Trophoblast cell (in vitro differentiated cells and primary cell): ENCODE data around the gene LRRC40.

Experiments used
- DNase-seq, 2 donors: peaks; one replicate each; pipeline ENCODE4 v3.0.0-alpha.2; 2016
- H2AFZ ChIP-seq: 2 replicates; pipeline ENCODE4 v1.6.1; 2013; ENCODE audit warnings: low read length, moderate library complexity, mild to moderate bottlenecking; ENCODE audit not compliant: insufficient read depth, poor library complexity
- H2AK5ac ChIP-seq: 2 replicates; pipeline ENCODE4 v1.6.1; 2013; ENCODE audit warnings: mild to moderate bottlenecking, low read length
- H2BK120ac ChIP-seq: 2 replicates; pipeline ENCODE4 v1.6.1; 2013; ENCODE audit warnings: low read length, mild to moderate bottlenecking, moderate library complexity; ENCODE audit not compliant: insufficient read depth, poor library complexity
- H2BK12ac ChIP-seq: 2 replicates; pipeline ENCODE4 v1.6.1; 2013; ENCODE audit warnings: mild to moderate bottlenecking, low read length, moderate library complexity
- H2BK5ac ChIP-seq: 2 replicates; pipeline ENCODE4 v1.6.1; 2013; ENCODE audit warnings: low read length, low read depth, moderate library complexity, mild to moderate bottlenecking; ENCODE audit not compliant: poor library complexity
- H3K14ac ChIP-seq: 2 replicates; pipeline ENCODE4 v1.6.1; 2013; ENCODE audit warnings: mild to moderate bottlenecking, low read length
- H3K18ac ChIP-seq: 2 replicates; pipeline ENCODE4 v1.6.1; 2013; ENCODE audit warnings: mild to moderate bottlenecking, low read length
- H3K23ac ChIP-seq: 2 replicates; pipeline ENCODE4 v1.6.1; 2013; ENCODE audit warnings: low read length
- H3K27ac ChIP-seq: 2 replicates; pipeline ENCODE4 v1.5.1; 2013; ENCODE audit warnings: low read depth, mild to moderate bottlenecking, inconsistent platforms, low read length, moderate library complexity
- H3K27me3 ChIP-seq: 2 replicates; pipeline ENCODE4 v1.6.1; 2013; ENCODE audit warnings: inconsistent platforms, mild to moderate bottlenecking, low read length, moderate library complexity; ENCODE audit not compliant: insufficient read depth
- H3K36me3 ChIP-seq, 2 experiments: 1 replicate in 1 of 2; 2 replicates in 1 of 2; pipeline ENCODE4 v1.6.1; 2013; ENCODE audit warnings: low read length in 2 of 2, mild to moderate bottlenecking in 2 of 2, moderate library complexity in 1 of 2; ENCODE audit not compliant: insufficient read depth in 2 of 2, control insufficient read depth in 1 of 2
- H3K4ac ChIP-seq: 2 replicates; pipeline ENCODE4 v1.6.1; 2013; ENCODE audit warnings: low read depth, mild to moderate bottlenecking, low read length, moderate library complexity
- H3K4me1 ChIP-seq, 2 experiments: 1 replicate in 1 of 2; 2 replicates in 1 of 2; pipeline ENCODE4 v1.6.1; 2013; ENCODE audit warnings: low read length in 2 of 2, mild to moderate bottlenecking in 2 of 2, moderate library complexity in 1 of 2; ENCODE audit not compliant: insufficient read depth in 2 of 2, control insufficient read depth in 1 of 2
- H3K4me2 ChIP-seq: 2 replicates; pipeline ENCODE4 v1.6.1; 2013; ENCODE audit warnings: inconsistent platforms, mild to moderate bottlenecking, low read length, moderate library complexity
- H3K4me3 ChIP-seq: 2 replicates; pipeline ENCODE4 v1.5.1; 2013; ENCODE audit warnings: mild to moderate bottlenecking, low read depth, low read length, inconsistent platforms
- H3K79me1 ChIP-seq: one replicate; pipeline ENCODE4 v1.6.1; 2013; ENCODE audit warnings: low read length
- H3K79me2 ChIP-seq: 2 replicates; pipeline ENCODE4 v1.6.1; 2013; ENCODE audit warnings: low read length, mild to moderate bottlenecking; ENCODE audit not compliant: control insufficient read depth, insufficient read depth, poor library complexity
- H3K9ac ChIP-seq: 2 replicates; pipeline ENCODE4 v1.6.1; 2013; ENCODE audit warnings: mild to moderate bottlenecking, low read length
- H3K9me3 ChIP-seq: 2 replicates; pipeline ENCODE4 v1.6.1; 2013; ENCODE audit warnings: low read depth, mild to moderate bottlenecking, control low read depth, inconsistent platforms, low read length; ENCODE audit not compliant: insufficient read depth
- H4K12ac ChIP-seq: 2 replicates; pipeline ENCODE4 v1.6.1; 2013; ENCODE audit warnings: low read depth, mild to moderate bottlenecking, low read length, moderate library complexity
- H4K8ac ChIP-seq: 2 replicates; pipeline ENCODE4 v1.6.1; 2013; ENCODE audit warnings: low read depth, mild to moderate bottlenecking, low read length, moderate library complexity
- H4K91ac ChIP-seq: one replicate; pipeline ENCODE4 v1.6.1; 2013; ENCODE audit warnings: low read depth, mild to moderate bottlenecking, low read length, moderate library complexity
- WGBS: extraction: QIAGEN DNeasy Blood & Tissue Kit; methylation state at CpG from one replicate; pipeline ENCODE4 v1.1.7; 2013; ENCODE audit warnings: missing lambda C conversion rate; ENCODE audit not compliant: insufficient read length, insufficient coverage; ENCODE audit errors: extremely low coverage; 5-methylcytosine and 5-hydroxymethylcytosine counted together

Gene LRRC40

DNA sequence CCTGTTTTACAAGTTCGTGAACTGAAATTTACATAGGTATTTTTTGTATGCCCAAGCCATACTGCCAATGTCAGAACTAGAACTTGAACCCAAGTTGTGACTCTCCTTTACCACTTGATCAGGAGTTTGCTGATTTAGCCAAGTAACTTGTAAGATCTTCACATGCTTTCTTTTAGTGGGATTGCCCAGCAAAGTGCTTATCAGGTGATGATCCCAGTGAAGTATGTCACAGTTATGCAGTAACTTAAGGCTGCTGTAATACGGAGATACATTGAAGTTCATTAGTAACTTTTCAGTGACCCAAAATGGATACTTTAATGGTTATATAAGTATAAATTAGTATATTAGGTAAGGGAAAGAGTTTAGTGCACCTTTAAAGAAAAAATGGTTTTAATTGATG is 19.6 kb upstream of the LRRC40 start:
- H3K36me3 ChIP-seq: peaks cover 0 to 9% of the 10 kb centered on the region in 2 experiments
- peaks cover 9% of the 10 kb centered on the region for H3K79me2 ChIP-seq
- no peaks in the 10 kb centered on the region for H3K27me3 ChIP-seq
- H3K4me3 ChIP-seq: no peak overlapping the region
- no peak overlapping the region for H2AFZ ChIP-seq
- no peak overlapping the region for H3K27ac ChIP-seq
- H3K9me3 ChIP-seq: no peaks in the 10 kb centered on the region
- no peak overlapping the region for H2BK5ac ChIP-seq
- peak in 1 of 2 donors; percentile 44 for DNase-seq
- H3K79me1 ChIP-seq: peaks cover 7% of the 10 kb centered on the region
- no peak overlapping the region for H4K12ac ChIP-seq
- H2BK12ac ChIP-seq: no peak overlapping the region
- H3K4ac ChIP-seq: peak overlapping the region; percentile 86
- no peak overlapping the region for H2AK5ac ChIP-seq
- no peak overlapping the region for H3K9ac ChIP-seq
- no peak overlapping the region for H2BK120ac ChIP-seq
- no peak overlapping the region for H4K91ac ChIP-seq
- H3K18ac ChIP-seq: no peak overlapping the region
- peaks cover 0 to 2% of the 10 kb centered on the region in 2 experiments for H3K4me1 ChIP-seq
- WGBS: no CpG with 5 or more reads among the region's 2 CpGs
- H3K4me2 ChIP-seq: no peak overlapping the region
- no peak overlapping the region for H3K23ac ChIP-seq
- H3K14ac ChIP-seq: no peak overlapping the region
- no peak overlapping the region for H4K8ac ChIP-seq

DNA sequence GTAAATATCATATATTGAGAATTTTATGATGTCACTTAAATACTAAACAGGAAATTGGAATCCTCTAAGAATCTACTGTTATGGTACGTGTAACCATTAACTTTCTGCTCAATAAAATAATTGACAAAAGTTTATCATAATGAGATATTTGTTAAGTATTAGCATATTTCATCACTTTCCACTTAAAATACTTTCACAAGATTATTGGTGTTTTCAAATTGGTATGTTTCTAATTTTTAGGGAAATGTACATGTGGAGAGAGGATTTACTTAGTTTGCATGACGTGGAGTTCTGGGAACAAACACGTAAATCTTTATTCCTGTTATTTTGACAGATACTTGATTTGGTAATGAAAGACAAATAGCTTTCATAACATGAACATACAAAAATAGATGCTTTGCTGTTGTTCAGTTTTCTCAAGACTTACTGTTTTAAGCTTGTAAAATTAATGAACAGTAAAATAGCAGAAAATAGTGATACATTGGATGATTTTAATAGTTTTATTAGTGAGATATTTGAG is 17.4 kb upstream of the LRRC40 start:
- peaks cover 7% of the 10 kb centered on the region for H3K79me1 ChIP-seq
- H3K27ac ChIP-seq: no peak overlapping the region
- no peak overlapping the region for H3K23ac ChIP-seq
- no peak overlapping the region for H4K12ac ChIP-seq
- H3K9ac ChIP-seq: no peak overlapping the region
- no peak overlapping the region for H3K4me2 ChIP-seq
- peaks cover 0 to 2% of the 10 kb centered on the region in 2 experiments for H3K4me1 ChIP-seq
- H2BK120ac ChIP-seq: no peak overlapping the region
- H2BK12ac ChIP-seq: no peak overlapping the region
- H3K9me3 ChIP-seq: no peaks in the 10 kb centered on the region
- H3K27me3 ChIP-seq: no peaks in the 10 kb centered on the region
- H3K14ac ChIP-seq: no peak overlapping the region
- H4K8ac ChIP-seq: no peak overlapping the region
- no peak overlapping the region for H4K91ac ChIP-seq
- H3K4me3 ChIP-seq: no peak overlapping the region
- no peak overlapping the region for H2BK5ac ChIP-seq
- WGBS: no CpG with 5 or more reads among the region's 3 CpGs
- H2AFZ ChIP-seq: no peak overlapping the region
- peaks cover 0 to 4% of the 10 kb centered on the region in 2 experiments for H3K36me3 ChIP-seq
- peaks cover 9% of the 10 kb centered on the region for H3K79me2 ChIP-seq
- no peak overlapping the region for H3K4ac ChIP-seq
- no peak for DNase-seq
- no peak overlapping the region for H2AK5ac ChIP-seq
- no peak overlapping the region for H3K18ac ChIP-seq

- no peaks in the 10 kb centered on the region for H3K9me3 ChIP-seq
- H4K8ac ChIP-seq: peak within 1 kb of the TSS; percentile 63
- H3K4ac ChIP-seq: peak within 1 kb of the TSS; percentile 2
- H3K18ac ChIP-seq: peak within 1 kb of the TSS; percentile 39
- H2AFZ ChIP-seq: peak within 1 kb of the TSS; percentile 56
- H3K9ac ChIP-seq: peak within 1 kb of the TSS; percentile 98
- no peak within 1 kb of the TSS for H2BK12ac ChIP-seq
- peak within 1 kb of the TSS; percentile 23 for H2BK5ac ChIP-seq
- H4K91ac ChIP-seq: peak within 1 kb of the TSS; percentile 52
- no peaks in the 10 kb centered on the region for H3K27me3 ChIP-seq
- H4K12ac ChIP-seq: peak within 1 kb of the TSS; percentile 37
- H3K79me1 ChIP-seq: peaks cover 7% of the 10 kb centered on the region
- H3K27ac ChIP-seq: peak within 1 kb of the TSS; percentile 91
- H3K4me1 ChIP-seq: peaks cover 0 to 2% of the 10 kb centered on the region in 2 experiments
- DNase-seq: peak; percentile 93 to 97
- peak within 1 kb of the TSS; percentile 54 for H3K4me2 ChIP-seq
- H3K36me3 ChIP-seq: peaks cover 0 to 7% of the 10 kb centered on the region in 2 experiments
- H3K14ac ChIP-seq: peak within 1 kb of the TSS; percentile 45
- H3K4me3 ChIP-seq: peak within 1 kb of the TSS; percentile 93
- H2BK120ac ChIP-seq: peak within 1 kb of the TSS; percentile 35
- no peak within 1 kb of the TSS for H2AK5ac ChIP-seq
- WGBS: no CpG with 5 or more reads among the region's 74 CpGs
- no peak within 1 kb of the TSS for H3K23ac ChIP-seq
- peaks cover 9% of the 10 kb centered on the region for H3K79me2 ChIP-seq
Measured at GRCh38 chr1:70221238-70222121, 16.1 kb upstream of the LRRC40 start, which contains the start of gene SRSF11. TSS of gene SRSF11 (plus strand) at chr1:70221380. CDS start at chr1:70221637, 257 bp downstream.

GRCh38 chr1:70220517-70221237 is 15.3 kb upstream of the LRRC40 start:
- Histone ChIP-seq H3K27ac (no peak overlapping the region), H3K18ac (no peak overlapping the region), H2AFZ (no peak overlapping the region), H2BK120ac (no peak overlapping the region), H3K14ac (no peak overlapping the region), H3K9ac (no peak overlapping the region), H3K9me3 (no peaks in the 10 kb centered on the region), H2BK12ac (no peak overlapping the region), H3K4me3 (no peak overlapping the region), H4K8ac (peak overlapping the region; percentile 13), H3K79me1 (peaks cover 7% of the 10 kb centered on the region), H2BK5ac (no peak overlapping the region), H3K36me3 (peaks cover 0 to 7% of the 10 kb centered on the region in 2 experiments), H3K4me2 (no peak overlapping the region), H3K4me1 (peaks cover 0 to 2% of the 10 kb centered on the region in 2 experiments), H3K79me2 (peaks cover 9% of the 10 kb centered on the region), H2AK5ac (no peak overlapping the region), H3K27me3 (no peaks in the 10 kb centered on the region), H3K23ac (no peak overlapping the region), H4K91ac (no peak overlapping the region), H4K12ac (no peak overlapping the region), H3K4ac (no peak overlapping the region)
- WGBS: no CpG with 5 or more reads among the region's 17 CpGs
- no peak for DNase-seq
